NOMO-1 treated with dmso at 0.1 percent for 144 hours (cell line): ENCODE results near the gene DUSP28.
"Not testable (repeated sequence)": the region's sequence is repeated elsewhere in the genome, so short reads cannot be mapped to it uniquely, and the experiment has no call there.

Experiments used
- DNase-seq: peaks from one replicate; lab custom pipeline; 2025; ENCODE audit not compliant: unreplicated experiment; lab: John Stamatoyannopoulos, UW

The DUSP28 gene

GRCh38 chr2:240527153-240527750, 32.9 kb upstream of the DUSP28 start:
- no peak for DNase-seq

- no peak for DNase-seq
Observed at GRCh38 chr2:240528406-240529040, 31.6 kb upstream of the DUSP28 start.

DNA sequence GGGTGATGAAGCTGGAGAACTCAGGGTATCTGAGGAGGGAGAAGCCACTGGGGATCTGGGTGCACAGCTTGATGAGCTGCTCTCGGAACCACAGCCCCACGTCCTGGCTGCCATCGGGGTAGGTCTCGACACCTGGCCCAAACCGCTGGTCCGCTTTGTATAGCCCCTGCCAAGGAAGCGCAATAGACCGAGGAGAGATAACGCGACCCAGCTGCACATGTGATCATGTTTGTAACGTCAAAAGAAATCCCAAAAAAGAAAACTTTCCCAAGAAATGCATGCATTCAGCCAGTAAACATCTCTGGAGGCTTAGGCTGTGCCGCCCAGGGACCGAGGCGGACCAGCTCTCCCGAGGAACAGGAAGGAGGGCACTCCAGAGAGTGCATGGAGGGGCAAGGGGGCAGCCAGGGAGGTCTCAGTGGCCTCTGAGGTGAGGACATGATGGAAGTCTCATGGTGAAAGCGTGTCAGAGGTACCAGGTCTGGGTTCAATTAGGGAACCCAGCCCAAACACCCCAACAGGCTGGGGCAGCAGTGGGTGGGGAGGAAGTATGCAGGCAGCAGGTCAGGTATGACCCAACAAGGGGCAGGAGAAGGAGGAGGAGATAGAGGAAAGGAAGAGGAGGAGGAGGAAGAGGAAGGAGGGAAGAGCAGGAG, 30.7 kb upstream of the DUSP28 start:
- DNase-seq: no peak

- no peak for DNase-seq
Observed at GRCh38 chr2:240530181-240530580, 30.0 kb upstream of the DUSP28 start.

GRCh38 chr2:240531038-240531437, 29.1 kb upstream of the DUSP28 start:
- no peak for DNase-seq

- DNase-seq: no peak
Observed at GRCh38 chr2:240532031-240532775, 28.0 kb upstream of the DUSP28 start.

GRCh38 chr2:240538031-240538780, 22.0 kb upstream of the DUSP28 start:
- DNase-seq: no peak

DNA sequence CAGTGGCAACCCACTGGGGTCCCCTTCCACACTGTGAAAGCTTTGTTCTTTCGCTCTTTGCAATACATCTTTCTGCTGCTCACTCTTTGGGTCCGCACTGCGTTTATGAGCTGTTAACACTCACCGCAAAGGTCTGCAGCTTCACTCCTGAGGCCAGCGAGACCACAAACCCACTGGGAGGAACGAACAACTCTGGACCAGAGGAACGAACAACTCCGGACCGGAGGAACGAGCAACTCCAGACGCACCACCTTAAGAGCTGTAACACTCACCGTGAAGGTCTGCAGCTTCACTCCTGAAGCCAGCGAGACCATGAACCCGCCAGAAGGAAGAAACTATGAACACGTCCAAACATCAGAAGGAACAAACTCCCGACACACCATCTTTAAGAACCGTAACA, 21.1 kb upstream of the DUSP28 start:
- DNase-seq: not testable (repeated sequence)

DNA sequence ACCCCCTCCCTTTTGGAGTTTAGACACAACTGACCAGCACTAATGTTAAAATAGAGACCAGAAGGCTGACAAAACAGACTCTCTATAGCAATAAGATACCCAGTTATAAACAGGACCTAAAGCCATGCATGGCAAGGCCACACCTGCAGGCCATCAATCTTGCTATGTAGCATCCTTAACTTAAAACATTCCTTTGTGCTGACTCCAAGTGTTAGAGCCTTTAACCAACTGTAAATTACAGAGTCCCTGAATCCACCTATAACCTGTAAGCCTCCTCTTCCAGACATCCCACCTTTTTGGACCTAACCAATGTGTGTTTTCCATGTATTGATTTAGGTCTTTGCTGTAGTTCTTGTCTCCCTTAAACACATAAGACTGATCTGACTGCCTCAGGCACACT, 20.3 kb upstream of the DUSP28 start:
- no peak for DNase-seq

DNA sequence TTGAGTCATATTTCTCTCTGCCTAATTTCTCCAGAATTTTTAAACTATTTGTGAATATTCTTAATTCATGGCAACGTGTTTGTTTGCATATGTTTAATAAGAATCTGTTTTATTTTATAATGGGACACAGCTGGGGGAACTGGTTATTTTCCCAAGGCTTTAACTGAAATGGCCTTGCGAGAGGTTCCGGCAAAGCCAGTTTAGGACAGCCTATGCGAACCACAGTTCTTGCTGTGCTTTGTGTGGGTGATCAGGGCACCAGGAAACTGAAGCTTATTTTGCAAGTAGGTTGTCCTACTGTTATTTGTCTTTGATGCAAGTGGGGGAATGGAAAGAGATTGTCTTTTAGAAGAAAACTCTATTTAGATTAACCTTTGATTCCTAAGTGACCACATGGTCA, 8.9 kb upstream of the DUSP28 start:
- DNase-seq: no peak

DNA sequence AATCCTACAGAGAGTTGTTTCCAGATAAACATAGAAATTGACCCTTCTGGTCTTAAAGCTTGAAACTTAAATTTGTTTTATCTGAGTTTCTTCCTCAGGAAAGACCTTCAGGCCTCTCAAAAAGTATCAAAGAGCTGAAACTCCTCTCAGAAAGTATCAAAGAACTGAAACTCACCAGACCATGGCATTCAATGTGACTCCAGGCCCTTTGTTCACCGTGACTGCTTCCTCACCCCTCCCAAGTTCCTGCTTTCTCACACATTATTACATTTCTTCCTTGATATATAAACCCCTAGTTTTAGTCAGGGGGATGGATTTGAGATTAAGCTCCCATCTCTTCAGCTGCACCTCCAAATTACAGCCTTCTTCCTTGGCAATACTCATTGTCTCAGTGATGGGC, 8.3 kb upstream of the DUSP28 start:
- no peak for DNase-seq

DNA sequence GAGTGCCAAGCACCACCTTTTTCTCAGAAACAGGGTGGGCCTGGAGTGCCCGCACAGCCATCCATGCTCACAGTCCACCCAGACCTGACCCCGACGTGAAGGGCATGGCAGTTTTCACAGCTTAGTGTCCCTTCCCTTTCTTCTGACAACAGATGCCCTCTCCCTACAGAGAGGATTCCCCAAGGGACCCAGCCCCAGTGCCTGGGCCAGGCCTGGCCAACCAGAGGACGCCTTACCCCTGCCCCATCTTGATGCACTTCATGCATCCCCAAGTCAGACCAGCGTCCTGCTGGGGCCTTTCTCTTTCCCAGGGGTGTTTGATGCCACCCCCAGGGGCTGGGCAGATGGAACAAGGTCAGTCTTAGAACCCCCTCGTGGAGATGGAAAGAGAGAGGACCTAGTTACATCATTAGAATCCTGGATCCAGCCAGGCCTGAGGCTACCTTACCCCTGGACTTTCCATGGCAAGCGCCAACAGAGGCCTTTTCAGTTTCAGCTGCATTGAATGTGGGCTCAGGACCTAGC, 6.1 kb upstream of the DUSP28 start:
- DNase-seq: no peak

DNA sequence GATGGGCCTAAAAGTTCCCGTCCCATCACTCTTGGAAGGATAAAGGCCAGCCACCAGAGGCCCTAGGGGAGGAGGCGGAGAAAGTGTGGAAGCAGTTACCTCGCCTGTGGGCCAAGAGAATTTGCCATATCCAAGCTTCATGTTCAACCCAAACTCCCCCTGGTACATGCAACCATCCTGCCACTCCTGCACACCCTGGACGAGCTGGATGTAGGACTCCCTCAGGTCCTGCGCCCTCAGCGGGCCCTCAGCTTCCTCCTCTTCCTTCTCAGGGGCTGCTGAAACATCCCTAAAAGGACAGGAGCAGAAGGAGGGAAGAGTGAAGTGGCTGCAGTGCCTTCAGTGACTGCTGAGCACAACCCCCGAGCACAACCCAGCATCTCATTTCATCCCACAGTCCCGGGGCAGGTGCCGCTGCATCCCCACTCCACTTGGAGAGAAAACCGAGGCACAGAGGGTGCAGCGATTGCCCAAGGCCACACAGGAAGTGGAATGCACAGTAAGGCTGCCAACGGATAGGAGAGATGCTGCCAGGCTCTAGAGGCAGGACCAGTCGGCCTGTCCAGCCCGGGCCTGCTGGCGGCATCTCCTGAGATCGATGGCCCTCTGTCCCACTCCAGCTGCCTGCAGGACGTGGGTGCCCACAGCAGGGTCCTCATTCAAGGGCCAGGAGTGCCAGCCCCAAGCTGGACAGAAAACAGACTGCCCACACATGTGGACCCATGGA, 5.2 kb upstream of the DUSP28 start:
- no peak for DNase-seq

GRCh38 chr2:240555541-240556250, 4.5 kb upstream of the DUSP28 start:
- no peak for DNase-seq

- peak; percentile 7 for DNase-seq
Observed at GRCh38 chr2:240556553-240557100, 3.5 kb upstream of the DUSP28 start.

DNA sequence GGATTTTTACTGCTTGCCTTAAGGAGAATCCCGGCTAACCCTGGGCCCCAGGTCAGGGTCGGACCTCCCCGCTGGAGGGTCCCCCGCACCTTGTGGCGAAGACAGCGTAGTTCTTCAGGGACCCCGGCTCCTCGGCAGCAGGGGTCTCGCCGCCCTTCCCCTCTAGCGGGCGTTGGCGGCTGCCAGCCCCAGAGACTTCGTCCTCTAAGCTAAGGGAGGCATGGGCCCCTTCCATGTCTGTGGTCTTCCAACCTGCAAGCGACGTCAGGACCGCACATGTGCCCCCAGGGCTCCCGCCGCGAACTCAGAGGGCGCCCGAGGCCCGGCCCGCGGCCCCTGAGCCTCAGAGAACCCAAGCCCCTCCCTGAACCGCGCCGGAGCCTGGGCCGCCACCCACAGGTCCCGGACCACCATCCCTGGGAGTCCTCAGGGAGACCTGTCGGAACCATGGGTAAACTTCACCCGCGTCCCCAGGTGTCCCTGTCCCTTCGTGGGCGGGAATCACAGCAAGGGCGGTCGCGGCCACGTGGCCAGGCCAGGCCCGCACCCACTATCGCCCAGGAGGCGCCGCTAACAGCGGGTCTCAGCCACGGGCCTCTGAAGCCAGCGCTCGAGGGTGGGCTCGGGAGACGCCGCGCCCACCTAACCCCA, 2.9 kb upstream of the DUSP28 start:
- no peak for DNase-seq

DNA sequence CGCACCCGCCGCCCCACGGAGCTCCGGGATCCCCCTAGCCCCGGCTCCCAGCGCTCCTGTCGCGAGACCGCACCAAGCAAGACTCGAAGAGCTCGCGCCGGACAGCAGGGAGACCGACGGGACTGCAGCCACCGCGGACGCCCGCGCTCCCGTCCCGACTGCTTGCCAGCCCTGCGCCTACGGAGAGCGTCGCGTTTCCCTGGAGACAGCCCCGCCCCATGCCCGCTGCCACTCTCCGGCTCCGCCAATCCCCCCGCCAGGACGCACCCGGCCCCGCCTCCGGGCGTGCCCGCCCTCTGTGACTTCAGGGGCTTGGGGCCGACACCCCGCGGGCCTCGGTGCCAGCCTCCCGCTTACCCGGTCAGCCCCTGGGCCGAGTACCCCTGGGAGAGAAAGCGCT, 2.3 kb upstream of the DUSP28 start, which contains the start of gene ANKMY1:
Gene ANKMY1 (minus strand): TSS at position 181 of the 400 bp plus-strand sequence. CDS start 653 bp downstream, outside the sequence.
- DNase-seq: no peak

- no peak for DNase-seq
Observed at GRCh38 chr2:240558236-240558761, 1.9 kb upstream of the DUSP28 start.
